ENCODE measurements around the gene CEACAM6.
"Not testable (repeated sequence)": the region's sequence is repeated elsewhere in the genome, so short reads cannot be mapped to it uniquely, and the experiment has no call there.

CEACAM6 gene

DNA sequence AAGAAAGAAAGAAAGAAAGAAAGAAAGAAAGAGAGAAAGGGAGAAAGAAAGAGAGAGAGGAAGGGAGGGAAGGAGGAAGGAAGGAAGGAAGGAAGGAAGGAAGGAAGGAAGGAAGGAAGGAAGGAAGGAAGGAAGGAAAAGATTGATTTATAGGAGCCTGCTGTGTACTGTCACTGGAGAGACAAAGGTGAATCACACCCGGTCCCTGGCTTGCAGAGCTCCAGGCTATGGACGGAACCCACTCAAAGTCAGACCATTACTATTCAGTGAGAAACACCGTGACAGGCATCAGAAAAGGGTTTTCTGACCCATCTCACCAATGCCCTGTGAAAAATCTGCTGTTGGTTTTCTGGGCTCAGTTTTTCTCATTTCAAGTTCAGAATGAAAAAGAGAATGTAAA lies 7.3 kb upstream of the CEACAM6 start:
- H3K4me3 ChIP-seq (ENCODE audit: low read depth, low read length): no peak overlapping the region

DNA sequence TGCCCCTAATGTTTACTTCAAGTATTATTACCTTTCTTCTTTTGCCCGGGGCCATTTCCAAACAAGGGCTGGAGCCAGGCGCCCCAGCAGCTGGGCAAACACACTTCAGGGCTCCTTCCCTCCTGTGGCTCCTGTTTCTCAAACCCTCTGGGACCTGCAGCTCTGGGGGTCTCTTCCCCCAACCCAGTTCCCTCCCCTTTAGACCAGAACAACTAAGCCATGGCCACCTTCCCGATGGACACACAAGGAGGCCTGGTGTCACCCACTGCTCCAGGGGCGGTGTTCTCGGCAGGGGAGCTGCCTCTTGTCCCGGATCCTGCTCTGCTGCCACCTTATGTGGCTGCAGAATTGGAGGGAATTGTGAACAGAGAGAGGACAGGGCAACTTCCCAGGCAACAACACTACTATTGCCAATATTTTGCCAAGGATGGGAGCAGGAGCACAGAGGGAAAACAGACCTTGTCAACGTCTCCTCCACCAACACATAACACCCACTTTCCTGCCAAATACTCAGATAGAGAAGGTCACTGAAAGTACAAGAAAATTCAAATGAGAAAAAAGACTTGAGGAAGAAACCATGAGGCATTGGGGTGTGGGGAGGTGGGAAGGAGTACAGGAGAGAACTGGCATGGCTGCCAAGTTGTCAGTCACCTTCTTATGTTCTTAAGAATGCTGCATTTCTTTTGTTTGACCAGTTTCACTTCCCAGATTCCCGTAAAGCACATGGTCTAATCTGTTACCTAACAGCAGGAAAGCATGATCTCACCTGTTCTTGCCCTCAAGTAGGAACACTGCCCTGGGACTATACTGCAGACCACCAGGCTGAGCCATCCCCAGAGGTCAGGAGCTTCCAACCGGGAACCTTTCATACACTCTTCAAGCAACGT lies 4.8 kb upstream of the CEACAM6 start:
- not testable (repeated sequence) for H3K4me1 ChIP-seq (ENCODE audit: control insufficient read depth, insufficient read depth, low read length); H3K9me3 ChIP-seq (ENCODE audit: control insufficient read depth, insufficient read depth, low read length); H3K4me3 ChIP-seq (ENCODE audit: low read depth, low read length); H3K36me3 ChIP-seq (ENCODE audit: control insufficient read depth, insufficient read depth, low read length); H3K27ac ChIP-seq (ENCODE audit: low read depth, low read length); H3K9ac ChIP-seq (ENCODE audit: low read depth, low read length)
- peaks cover 22% of the 10 kb centered on the region for H3K27me3 ChIP-seq (ENCODE audit: control insufficient read depth, insufficient read depth, low read length)

More for the DNA sequence above, 7.3 kb upstream of the CEACAM6 start:
- H3K36me3 ChIP-seq (ENCODE audit: control insufficient read depth, insufficient read depth, low read length): no peaks in the 10 kb centered on the region
- no peaks in the 10 kb centered on the region for H3K4me1 ChIP-seq (ENCODE audit: control insufficient read depth, insufficient read depth, low read length)
- no peak overlapping the region for H3K9ac ChIP-seq (ENCODE audit: low read depth, low read length)
- H3K9me3 ChIP-seq (ENCODE audit: control insufficient read depth, insufficient read depth, low read length): no peaks in the 10 kb centered on the region
- H3K27me3 ChIP-seq (ENCODE audit: control insufficient read depth, insufficient read depth, low read length): peaks cover 22% of the 10 kb centered on the region
- H3K27ac ChIP-seq (ENCODE audit: low read depth, low read length): no peak overlapping the region

DNA sequence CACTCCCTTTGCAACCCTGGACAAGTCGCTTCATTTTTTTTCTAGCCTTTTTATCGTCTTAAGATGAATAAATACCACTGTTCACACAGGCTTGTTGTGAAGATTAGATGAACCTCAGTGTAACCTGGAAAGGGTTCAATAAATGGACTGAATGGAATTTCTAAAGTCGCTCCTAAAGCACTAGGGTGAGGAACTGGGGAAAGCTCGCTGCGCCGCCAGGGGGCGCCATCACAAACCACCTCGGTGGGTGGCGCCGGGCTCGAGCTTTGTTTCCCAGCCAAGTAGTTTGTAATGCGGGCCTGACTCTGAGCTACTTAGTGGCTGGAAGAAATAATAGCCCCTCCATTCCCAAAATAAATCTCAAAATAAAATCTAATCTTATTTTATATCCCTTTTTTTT lies 2.2 kb upstream of the CEACAM6 start:
- no peak overlapping the region for H3K9ac ChIP-seq (ENCODE audit: low read depth, low read length)
- no peaks in the 10 kb centered on the region for H3K9me3 ChIP-seq (ENCODE audit: control insufficient read depth, insufficient read depth, low read length)
- H3K36me3 ChIP-seq (ENCODE audit: control insufficient read depth, insufficient read depth, low read length): no peaks in the 10 kb centered on the region
- no peaks in the 10 kb centered on the region for H3K4me1 ChIP-seq (ENCODE audit: control insufficient read depth, insufficient read depth, low read length)
- H3K27me3 ChIP-seq (ENCODE audit: control insufficient read depth, insufficient read depth, low read length): peaks cover 2% of the 10 kb centered on the region; the same call in 1 of the 2 replicates
- H3K4me3 ChIP-seq (ENCODE audit: low read depth, low read length): no peak overlapping the region
- no peak overlapping the region for H3K27ac ChIP-seq (ENCODE audit: low read depth, low read length)

GRCh38 chr19:41753936-41754529 lies 1.3 kb upstream of the CEACAM6 start:
- Histone ChIP-seq H3K4me3 (ENCODE audit: low read depth, low read length) (no peak overlapping the region), H3K4me1 (ENCODE audit: control insufficient read depth, insufficient read depth, low read length) (no peaks in the 10 kb centered on the region), H3K9ac (ENCODE audit: low read depth, low read length) (no peak overlapping the region), H3K27me3 (ENCODE audit: control insufficient read depth, insufficient read depth, low read length) (no peaks in the 10 kb centered on the region), H3K9me3 (ENCODE audit: control insufficient read depth, insufficient read depth, low read length) (no peaks in the 10 kb centered on the region), H3K27ac (ENCODE audit: low read depth, low read length) (no peak overlapping the region), H3K36me3 (ENCODE audit: control insufficient read depth, insufficient read depth, low read length) (no peaks in the 10 kb centered on the region)

GRCh38 chr19:41758846-41759245 lies 3.5 kb downstream of the CEACAM6 start:
- H3K4me1 ChIP-seq (ENCODE audit: control insufficient read depth, insufficient read depth, low read length): no peaks in the 10 kb centered on the region
- H3K27me3 ChIP-seq (ENCODE audit: control insufficient read depth, insufficient read depth, low read length): peaks cover 3% of the 10 kb centered on the region; the same call in 1 of the 2 replicates
- H3K9me3 ChIP-seq (ENCODE audit: control insufficient read depth, insufficient read depth, low read length): no peaks in the 10 kb centered on the region; the same call in 1 of the 2 replicates
- no peak overlapping the region for H3K27ac ChIP-seq (ENCODE audit: low read depth, low read length)
- H3K9ac ChIP-seq (ENCODE audit: low read depth, low read length): no peak overlapping the region
- H3K4me3 ChIP-seq (ENCODE audit: low read depth, low read length): no peak overlapping the region
- no peaks in the 10 kb centered on the region for H3K36me3 ChIP-seq (ENCODE audit: control insufficient read depth, insufficient read depth, low read length)

GRCh38 chr19:41767115-41767514 lies 11.8 kb downstream of the CEACAM6 start:
- H3K27ac ChIP-seq (ENCODE audit: low read depth, low read length): no peak overlapping the region
- no peaks in the 10 kb centered on the region for H3K36me3 ChIP-seq (ENCODE audit: control insufficient read depth, insufficient read depth, low read length)

GRCh38 chr19:41768105-41768504 lies 12.8 kb downstream of the CEACAM6 start:
- H3K4me1 ChIP-seq (ENCODE audit: control insufficient read depth, insufficient read depth, low read length); H3K27ac ChIP-seq (ENCODE audit: low read depth, low read length); H3K9ac ChIP-seq (ENCODE audit: low read depth, low read length); H3K9me3 ChIP-seq (ENCODE audit: control insufficient read depth, insufficient read depth, low read length); H3K36me3 ChIP-seq (ENCODE audit: control insufficient read depth, insufficient read depth, low read length); H3K4me3 ChIP-seq (ENCODE audit: low read depth, low read length); H3K27me3 ChIP-seq (ENCODE audit: control insufficient read depth, insufficient read depth, low read length): not testable (repeated sequence)

More at GRCh38 chr19:41767115-41767514, 11.8 kb downstream of the CEACAM6 start:
- Histone ChIP-seq H3K4me3 (ENCODE audit: low read depth, low read length) (no peak overlapping the region), H3K9ac (ENCODE audit: low read depth, low read length) (no peak overlapping the region), H3K27me3 (ENCODE audit: control insufficient read depth, insufficient read depth, low read length) (no peaks in the 10 kb centered on the region), H3K9me3 (ENCODE audit: control insufficient read depth, insufficient read depth, low read length) (0 out of 2 replicates have a peak, but pooled peaks cover 5% of the 10 kb centered on the region), H3K4me1 (ENCODE audit: control insufficient read depth, insufficient read depth, low read length) (no peaks in the 10 kb centered on the region)

- Histone ChIP-seq H3K4me3 (ENCODE audit: low read depth, low read length) (no peak overlapping the region), H3K4me1 (ENCODE audit: control insufficient read depth, insufficient read depth, low read length) (no peaks in the 10 kb centered on the region), H3K27ac (ENCODE audit: low read depth, low read length) (no peak overlapping the region), H3K27me3 (ENCODE audit: control insufficient read depth, insufficient read depth, low read length) (no peaks in the 10 kb centered on the region), H3K9ac (ENCODE audit: low read depth, low read length) (no peak overlapping the region), H3K36me3 (ENCODE audit: control insufficient read depth, insufficient read depth, low read length) (no peaks in the 10 kb centered on the region), H3K9me3 (ENCODE audit: control insufficient read depth, insufficient read depth, low read length) (0 out of 2 replicates have a peak, but pooled peaks cover 5% of the 10 kb centered on the region)
These were observed 14.3 kb downstream of the CEACAM6 start for GRCh38 chr19:41769608-41770007.

GRCh38 chr19:41771410-41771809 lies 16.1 kb downstream of the CEACAM6 start:
- H3K4me1 ChIP-seq (ENCODE audit: control insufficient read depth, insufficient read depth, low read length): no peaks in the 10 kb centered on the region
- H3K4me3 ChIP-seq (ENCODE audit: low read depth, low read length): no peak overlapping the region
- H3K36me3 ChIP-seq (ENCODE audit: control insufficient read depth, insufficient read depth, low read length): no peaks in the 10 kb centered on the region
- no peak overlapping the region for H3K27ac ChIP-seq (ENCODE audit: low read depth, low read length)
- no peaks in the 10 kb centered on the region for H3K27me3 ChIP-seq (ENCODE audit: control insufficient read depth, insufficient read depth, low read length)
- no peak overlapping the region for H3K9ac ChIP-seq (ENCODE audit: low read depth, low read length)
- 0 out of 2 replicates have a peak, but pooled peaks cover 5% of the 10 kb centered on the region for H3K9me3 ChIP-seq (ENCODE audit: control insufficient read depth, insufficient read depth, low read length)

DNA sequence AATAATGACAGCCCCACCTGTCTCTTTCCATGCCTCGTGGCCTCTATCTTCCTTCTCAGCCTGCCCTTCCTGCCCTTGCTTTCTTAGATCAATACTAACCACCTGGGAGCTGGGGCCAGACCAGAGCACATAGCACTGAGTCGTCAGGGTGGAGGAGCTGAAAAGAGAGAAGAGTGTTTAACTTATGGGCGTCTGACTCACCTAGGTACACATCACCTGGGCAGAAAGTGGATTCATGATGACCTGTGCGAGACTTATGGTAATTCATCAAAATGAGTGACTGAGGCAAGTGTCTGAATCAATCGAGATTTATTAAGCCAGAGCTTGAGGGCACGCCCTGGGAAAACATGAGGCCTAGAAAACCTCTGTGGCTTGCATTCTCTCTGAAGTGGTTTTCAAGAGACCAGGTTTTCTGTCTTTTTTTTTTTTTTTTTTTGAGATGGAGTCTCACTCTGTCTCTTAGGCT lies 19.2 kb downstream of the CEACAM6 start:
- peaks cover 6% of the 10 kb centered on the region for H3K4me1 ChIP-seq (ENCODE audit: control insufficient read depth, insufficient read depth, low read length)
- H3K27ac ChIP-seq (ENCODE audit: low read depth, low read length): no peak overlapping the region
- H3K36me3 ChIP-seq (ENCODE audit: control insufficient read depth, insufficient read depth, low read length): no peaks in the 10 kb centered on the region
- no peaks in the 10 kb centered on the region for H3K9me3 ChIP-seq (ENCODE audit: control insufficient read depth, insufficient read depth, low read length)
- no peak overlapping the region for H3K4me3 ChIP-seq (ENCODE audit: low read depth, low read length)
- H3K9ac ChIP-seq (ENCODE audit: low read depth, low read length): no peak overlapping the region
- H3K27me3 ChIP-seq (ENCODE audit: control insufficient read depth, insufficient read depth, low read length): no peaks in the 10 kb centered on the region

GRCh38 chr19:41776700-41777099 lies 21.4 kb downstream of the CEACAM6 start:
- Histone ChIP-seq H3K4me1 (ENCODE audit: control insufficient read depth, insufficient read depth, low read length) (peaks cover 6% of the 10 kb centered on the region), H3K9me3 (ENCODE audit: control insufficient read depth, insufficient read depth, low read length) (no peaks in the 10 kb centered on the region), H3K4me3 (ENCODE audit: low read depth, low read length) (no peak overlapping the region), H3K36me3 (ENCODE audit: control insufficient read depth, insufficient read depth, low read length) (no peaks in the 10 kb centered on the region), H3K9ac (ENCODE audit: low read depth, low read length) (no peak overlapping the region), H3K27me3 (ENCODE audit: control insufficient read depth, insufficient read depth, low read length) (no peaks in the 10 kb centered on the region), H3K27ac (ENCODE audit: low read depth, low read length) (no peak overlapping the region)
